ENCODE data around the gene CROCC2.
"Not testable (repeated sequence)": the region's sequence is repeated elsewhere in the genome, so short reads cannot be mapped to it uniquely, and the experiment has no call there.

The CROCC2 gene

GRCh38 chr2:240968731-240969624 is 62.8 kb downstream of the CROCC2 start:
- no peak overlapping the region for H3K27ac ChIP-seq (ENCODE audit: low read depth, low read length, severe bottlenecking)
- H3K4me3 ChIP-seq (ENCODE audit: extremely low read depth, insufficient read depth, low read length, poor library complexity, severe bottlenecking), result no peak overlapping the region
- H3K9me3 ChIP-seq (ENCODE audit: control insufficient read depth, low read length), result no peaks in the 10 kb centered on the region
- no peaks in the 10 kb centered on the region for H3K4me1 ChIP-seq (ENCODE audit: control insufficient read depth, insufficient read depth, low read length, poor library complexity, severe bottlenecking)
- H3K36me3 ChIP-seq (ENCODE audit: control insufficient read depth, insufficient read depth, low read length), result no peaks in the 10 kb centered on the region
- 80 to 87% methylated on average over 13 to 14 of the region's 15 CpGs for WGBS, 2 experiments (ENCODE audit: insufficient coverage in 2 of 2)

GRCh38 chr2:240970104-240970503 is 64.0 kb downstream of the CROCC2 start:
- Histone ChIP-seq H3K36me3 (ENCODE audit: control insufficient read depth, insufficient read depth, low read length) (no peaks in the 10 kb centered on the region), H3K4me3 (ENCODE audit: extremely low read depth, insufficient read depth, low read length, poor library complexity, severe bottlenecking) (no peak overlapping the region)
- WGBS, 2 experiments (ENCODE audit: insufficient coverage in 2 of 2), result 81 to 94% methylated on average over 3 of the region's 3 CpGs

GRCh38 chr2:240970816-240971215 is 64.7 kb downstream of the CROCC2 start:
- 89 to 94% methylated on average over 9 to 15 of the region's 15 CpGs for WGBS, 2 experiments (ENCODE audit: insufficient coverage in 2 of 2)
- H3K4me3 ChIP-seq (ENCODE audit: extremely low read depth, insufficient read depth, low read length, poor library complexity, severe bottlenecking), result no peak overlapping the region
- H3K27ac ChIP-seq (ENCODE audit: low read depth, low read length, severe bottlenecking), result no peak overlapping the region
- H3K36me3 ChIP-seq (ENCODE audit: control insufficient read depth, insufficient read depth, low read length), result no peaks in the 10 kb centered on the region
- H3K4me1 ChIP-seq (ENCODE audit: control insufficient read depth, insufficient read depth, low read length, poor library complexity, severe bottlenecking), result no peaks in the 10 kb centered on the region
- H3K9me3 ChIP-seq (ENCODE audit: control insufficient read depth, low read length), result no peaks in the 10 kb centered on the region

More at GRCh38 chr2:240970104-240970503, 64.0 kb downstream of the CROCC2 start:
- H3K27ac ChIP-seq (ENCODE audit: low read depth, low read length, severe bottlenecking), result no peak overlapping the region
- no peaks in the 10 kb centered on the region for H3K9me3 ChIP-seq (ENCODE audit: control insufficient read depth, low read length)
- no peaks in the 10 kb centered on the region for H3K4me1 ChIP-seq (ENCODE audit: control insufficient read depth, insufficient read depth, low read length, poor library complexity, severe bottlenecking)

GRCh38 chr2:240972201-240972600 is 66.1 kb downstream of the CROCC2 start:
- no peak overlapping the region for H3K27ac ChIP-seq (ENCODE audit: low read depth, low read length, severe bottlenecking)

GRCh38 chr2:240972636-240973521 is 66.7 kb downstream of the CROCC2 start:
- Histone ChIP-seq H3K27ac (ENCODE audit: low read depth, low read length, severe bottlenecking) (no peak overlapping the region), H3K4me1 (ENCODE audit: control insufficient read depth, insufficient read depth, low read length, poor library complexity, severe bottlenecking) (no peaks in the 10 kb centered on the region), H3K9me3 (ENCODE audit: control insufficient read depth, low read length) (no peaks in the 10 kb centered on the region), H3K4me3 (ENCODE audit: extremely low read depth, insufficient read depth, low read length, poor library complexity, severe bottlenecking) (no peak overlapping the region), H3K36me3 (ENCODE audit: control insufficient read depth, insufficient read depth, low read length) (no peaks in the 10 kb centered on the region)
- 75 to 88% methylated on average over 13 to 14 of the region's 17 CpGs for WGBS, 2 experiments (ENCODE audit: insufficient coverage in 2 of 2)

More at GRCh38 chr2:240972201-240972600, 66.1 kb downstream of the CROCC2 start:
- Histone ChIP-seq H3K36me3 (ENCODE audit: control insufficient read depth, insufficient read depth, low read length) (no peaks in the 10 kb centered on the region), H3K4me1 (ENCODE audit: control insufficient read depth, insufficient read depth, low read length, poor library complexity, severe bottlenecking) (no peaks in the 10 kb centered on the region), H3K9me3 (ENCODE audit: control insufficient read depth, low read length) (no peaks in the 10 kb centered on the region), H3K4me3 (ENCODE audit: extremely low read depth, insufficient read depth, low read length, poor library complexity, severe bottlenecking) (no peak overlapping the region)
- 84 to 85% methylated on average over 8 to 10 of the region's 11 CpGs for WGBS, 2 experiments (ENCODE audit: insufficient coverage in 2 of 2)

GRCh38 chr2:240974771-240975572 is 68.8 kb downstream of the CROCC2 start:
- Histone ChIP-seq H3K4me1 (ENCODE audit: control insufficient read depth, insufficient read depth, low read length, poor library complexity, severe bottlenecking) (no peaks in the 10 kb centered on the region), H3K4me3 (ENCODE audit: extremely low read depth, insufficient read depth, low read length, poor library complexity, severe bottlenecking) (no peak overlapping the region), H3K27ac (ENCODE audit: low read depth, low read length, severe bottlenecking) (no peak overlapping the region), H3K36me3 (ENCODE audit: control insufficient read depth, insufficient read depth, low read length) (no peaks in the 10 kb centered on the region), H3K9me3 (ENCODE audit: control insufficient read depth, low read length) (no peaks in the 10 kb centered on the region)
- 79 to 86% methylated on average over 7 to 8 of the region's 10 CpGs for WGBS, 2 experiments (ENCODE audit: insufficient coverage in 2 of 2)

- not testable (repeated sequence) for H3K27ac ChIP-seq (ENCODE audit: low read depth, low read length, severe bottlenecking); H3K4me3 ChIP-seq (ENCODE audit: extremely low read depth, insufficient read depth, low read length, poor library complexity, severe bottlenecking); H3K36me3 ChIP-seq (ENCODE audit: control insufficient read depth, insufficient read depth, low read length); H3K4me1 ChIP-seq (ENCODE audit: control insufficient read depth, insufficient read depth, low read length, poor library complexity, severe bottlenecking); H3K9me3 ChIP-seq (ENCODE audit: control insufficient read depth, low read length)
- 63 to 81% methylated on average over 3 to 4 of the region's 4 CpGs for WGBS, 2 experiments (ENCODE audit: insufficient coverage in 2 of 2)
Observed at GRCh38 chr2:240975903-240976302, 69.8 kb downstream of the CROCC2 start.

GRCh38 chr2:240981280-240981679 is 75.1 kb downstream of the CROCC2 start:
- Histone ChIP-seq H3K4me3 (ENCODE audit: extremely low read depth, insufficient read depth, low read length, poor library complexity, severe bottlenecking) (no peak overlapping the region), H3K27ac (ENCODE audit: low read depth, low read length, severe bottlenecking) (no peak overlapping the region), H3K9me3 (ENCODE audit: control insufficient read depth, low read length) (no peaks in the 10 kb centered on the region), H3K4me1 (ENCODE audit: control insufficient read depth, insufficient read depth, low read length, poor library complexity, severe bottlenecking) (no peaks in the 10 kb centered on the region), H3K36me3 (ENCODE audit: control insufficient read depth, insufficient read depth, low read length) (no peaks in the 10 kb centered on the region)
- 56 to 94% methylated on average over 3 to 4 of the region's 4 CpGs for WGBS, 2 experiments (ENCODE audit: insufficient coverage in 2 of 2)

GRCh38 chr2:240981871-240982800 is 76.0 kb downstream of the CROCC2 start:
- 85 to 89% methylated on average over 20 to 25 of the region's 25 CpGs for WGBS, 2 experiments (ENCODE audit: insufficient coverage in 2 of 2)
- no peaks in the 10 kb centered on the region for H3K36me3 ChIP-seq (ENCODE audit: control insufficient read depth, insufficient read depth, low read length)
- H3K4me3 ChIP-seq (ENCODE audit: extremely low read depth, insufficient read depth, low read length, poor library complexity, severe bottlenecking), result no peak overlapping the region
- H3K27ac ChIP-seq (ENCODE audit: low read depth, low read length, severe bottlenecking), result no peak overlapping the region
- no peaks in the 10 kb centered on the region for H3K9me3 ChIP-seq (ENCODE audit: control insufficient read depth, low read length)
- H3K4me1 ChIP-seq (ENCODE audit: control insufficient read depth, insufficient read depth, low read length, poor library complexity, severe bottlenecking), result no peaks in the 10 kb centered on the region

Data from mesodermal cell (in vitro differentiated cells).